Measurements from ENCODE around the gene AKR1C4. TPM values are rescaled to one million over a fixed set of nuclear protein-coding genes. Genes with fewer than 3 reads are reported as not detected.

Gene AKR1C4
- total and polyA plus RNA-seq, 4 donors, result 3.2 to 260 (median 129) TPM

DNA sequence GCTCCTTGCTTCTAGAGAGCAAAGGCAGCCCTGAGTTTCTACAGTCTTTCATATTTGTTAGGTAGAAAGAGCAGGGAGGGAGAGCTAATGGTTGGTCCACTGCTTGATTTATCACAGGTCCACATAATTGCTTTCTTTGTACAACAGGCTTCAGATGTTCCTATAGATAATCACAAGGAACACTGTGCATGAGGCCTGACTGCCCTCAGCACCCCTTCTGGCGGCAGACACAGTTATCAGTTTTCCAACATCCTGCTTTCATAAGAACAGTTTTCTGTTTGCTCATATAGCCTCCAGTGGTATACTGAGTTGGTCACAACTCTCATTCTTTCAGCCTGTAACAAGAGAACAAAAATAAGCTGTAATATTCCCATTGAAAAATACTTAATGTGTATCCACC lies 69.7 kb downstream of the AKR1C4 start:
- H3K9me3 ChIP-seq (ENCODE audit: control insufficient read depth in 4 of 4, low read length in 3 of 4), result peaks cover 0 to 6% (median 2%) of the 10 kb centered on the region in 4 donors
- no peaks in the 10 kb centered on the region for H3K36me3 ChIP-seq (ENCODE audit: control insufficient read depth in 4 of 4, insufficient read depth in 3 of 4, low read depth in 1 of 4, low read length in 3 of 4)
- DNase-seq (ENCODE audit: low spot score), result no peak
- peaks cover 0 to 11% (median 3%) of the 10 kb centered on the region in 4 donors for H3K4me1 ChIP-seq (ENCODE audit: control insufficient read depth in 4 of 4, insufficient read depth in 4 of 4, low read length in 3 of 4)
- TF ChIP-seq, protein P1, sequence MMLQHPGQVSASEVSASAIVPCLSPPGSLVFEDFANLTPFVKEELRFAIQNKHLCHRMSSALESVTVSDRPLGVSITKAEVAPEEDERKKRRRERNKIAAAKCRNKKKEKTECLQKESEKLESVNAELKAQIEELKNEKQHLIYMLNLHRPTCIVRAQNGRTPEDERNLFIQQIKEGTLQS (IDR thresholded peaks at IDR 0.05), result no peak
- TF ChIP-seq TAF1 (conservative IDR thresholded peaks at IDR 0.05) (no peak), SP1 (IDR thresholded peaks at IDR 0.05) (no peak)
- 4% methylated on average over 1 of the region's 1 CpG for WGBS
- H3K27ac ChIP-seq (ENCODE audit: low read depth in 1 of 2, low read length in 2 of 2), result no peak overlapping the region
- H3K4me3 ChIP-seq (ENCODE audit: low read depth in 1 of 3, low read length in 3 of 3), result no peak overlapping the region
- no peak overlapping the region for H3K9ac ChIP-seq (ENCODE audit: low read depth in 1 of 2, low read length in 2 of 2)
- no peaks in the 10 kb centered on the region for H3K27me3 ChIP-seq (ENCODE audit: control insufficient read depth in 4 of 4, insufficient read depth in 4 of 4, low read length in 3 of 4)

DNA sequence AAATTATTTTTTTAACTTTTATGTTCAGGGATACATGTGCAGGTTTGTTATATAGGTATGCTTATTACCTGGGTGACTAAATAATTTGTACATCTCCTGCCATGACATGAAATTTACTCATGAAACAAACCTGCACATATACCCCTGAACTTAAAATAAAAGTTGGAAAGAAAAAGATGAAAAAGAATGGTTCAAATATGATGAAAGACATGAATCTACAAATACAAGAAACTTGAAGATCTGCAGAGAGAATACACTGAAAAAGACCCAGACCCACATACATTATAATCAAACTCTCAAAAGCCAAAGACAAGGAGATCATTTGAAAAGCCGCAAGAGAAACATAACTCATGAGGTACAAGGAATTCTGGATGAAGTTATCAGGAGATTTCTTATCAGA lies 70.2 kb downstream of the AKR1C4 start:
- H3K27ac ChIP-seq (ENCODE audit: low read depth in 1 of 2, low read length in 2 of 2), result no peak overlapping the region
- WGBS, result 97% methylated on average over 1 of the region's 1 CpG
- no peaks in the 10 kb centered on the region for H3K27me3 ChIP-seq (ENCODE audit: control insufficient read depth in 4 of 4, insufficient read depth in 4 of 4, low read length in 3 of 4)
- TF ChIP-seq, protein P1 (IDR thresholded peaks at IDR 0.05), result no peak
- TF ChIP-seq, protein P2, sequence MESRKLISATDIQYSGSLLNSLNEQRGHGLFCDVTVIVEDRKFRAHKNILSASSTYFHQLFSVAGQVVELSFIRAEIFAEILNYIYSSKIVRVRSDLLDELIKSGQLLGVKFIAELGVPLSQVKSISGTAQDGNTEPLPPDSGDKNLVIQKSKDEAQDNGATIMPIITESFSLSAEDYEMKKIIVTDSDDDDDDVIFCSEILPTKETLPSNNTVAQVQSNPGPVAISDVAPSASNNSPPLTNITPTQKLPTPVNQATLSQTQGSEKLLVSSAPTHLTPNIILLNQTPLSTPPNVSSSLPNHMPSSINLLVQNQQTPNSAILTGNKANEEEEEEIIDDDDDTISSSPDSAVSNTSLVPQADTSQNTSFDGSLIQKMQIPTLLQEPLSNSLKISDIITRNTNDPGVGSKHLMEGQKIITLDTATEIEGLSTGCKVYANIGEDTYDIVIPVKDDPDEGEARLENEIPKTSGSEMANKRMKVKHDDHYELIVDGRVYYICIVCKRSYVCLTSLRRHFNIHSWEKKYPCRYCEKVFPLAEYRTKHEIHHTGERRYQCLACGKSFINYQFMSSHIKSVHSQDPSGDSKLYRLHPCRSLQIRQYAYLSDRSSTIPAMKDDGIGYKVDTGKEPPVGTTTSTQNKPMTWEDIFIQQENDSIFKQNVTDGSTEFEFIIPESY (IDR thresholded peaks at IDR 0.05), result no peak
- TF ChIP-seq RXRA (IDR thresholded peaks at IDR 0.05) (no peak), GABPA (IDR thresholded peaks at IDR 0.05 in 1 of 2, conservative IDR thresholded peaks at IDR 0.05 in 1 of 2) (no peak)
- DNase-seq (ENCODE audit: low spot score), result no peak
- H3K36me3 ChIP-seq (ENCODE audit: control insufficient read depth in 4 of 4, insufficient read depth in 3 of 4, low read depth in 1 of 4, low read length in 3 of 4), result no peaks in the 10 kb centered on the region
- peaks cover 0 to 6% (median 2%) of the 10 kb centered on the region in 4 donors for H3K9me3 ChIP-seq (ENCODE audit: control insufficient read depth in 4 of 4, low read length in 3 of 4)
- H3K4me1 ChIP-seq (ENCODE audit: control insufficient read depth in 4 of 4, insufficient read depth in 4 of 4, low read length in 3 of 4), result peaks cover 0 to 11% (median 3%) of the 10 kb centered on the region in 4 donors
- no peak overlapping the region for H3K9ac ChIP-seq (ENCODE audit: low read depth in 1 of 2, low read length in 2 of 2)
- H3K4me3 ChIP-seq (ENCODE audit: low read depth in 1 of 3, low read length in 3 of 3), result no peak overlapping the region

DNA sequence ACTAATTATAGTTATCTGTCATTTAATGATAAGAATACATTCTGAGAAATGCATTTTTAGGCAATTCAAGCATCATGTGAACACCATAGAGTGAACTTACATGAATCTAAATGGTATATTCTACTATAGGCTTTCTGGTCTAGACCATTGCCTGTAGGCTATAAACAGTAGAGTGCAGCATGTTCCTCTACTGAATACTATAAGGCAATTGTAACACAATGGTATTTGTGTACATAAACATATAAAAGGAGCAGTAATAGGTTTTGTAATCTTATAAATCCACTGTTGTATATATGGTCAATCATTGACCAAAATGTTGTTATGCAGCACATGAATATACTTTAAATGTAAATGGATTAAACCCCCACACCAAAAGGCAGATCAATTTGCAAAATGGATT lies 71.6 kb downstream of the AKR1C4 start:
- peaks cover 0 to 6% (median 2%) of the 10 kb centered on the region in 4 donors for H3K9me3 ChIP-seq (ENCODE audit: control insufficient read depth in 4 of 4, low read length in 3 of 4)
- H3K9ac ChIP-seq (ENCODE audit: low read depth in 1 of 2, low read length in 2 of 2), result no peak overlapping the region
- H3K4me1 ChIP-seq (ENCODE audit: control insufficient read depth in 4 of 4, insufficient read depth in 4 of 4, low read length in 3 of 4), result peaks cover 0 to 11% (median 3%) of the 10 kb centered on the region in 4 donors
- no peak overlapping the region for H3K4me3 ChIP-seq (ENCODE audit: low read depth in 1 of 3, low read length in 3 of 3)
- no peak for TF ChIP-seq TAF1 (conservative IDR thresholded peaks at IDR 0.05)
- TF ChIP-seq, protein P2 (IDR thresholded peaks at IDR 0.05), result no peak
- no peak for TF ChIP-seq GABPA (IDR thresholded peaks at IDR 0.05 in 1 of 2, conservative IDR thresholded peaks at IDR 0.05 in 1 of 2)
- H3K27me3 ChIP-seq (ENCODE audit: control insufficient read depth in 4 of 4, insufficient read depth in 4 of 4, low read length in 3 of 4), result no peaks in the 10 kb centered on the region
- no peak overlapping the region for H3K27ac ChIP-seq (ENCODE audit: low read depth in 1 of 2, low read length in 2 of 2)
- no peaks in the 10 kb centered on the region for H3K36me3 ChIP-seq (ENCODE audit: control insufficient read depth in 4 of 4, insufficient read depth in 3 of 4, low read depth in 1 of 4, low read length in 3 of 4)
- DNase-seq (ENCODE audit: low spot score), result no peak

Other genes with a start within 250 kb of the AKR1C4 start
- gene AKR1C1, start 233.4 kb upstream of the AKR1C4 start, total RNA-seq, result 100 to 1,000 TPM; 128 to 131 TPM
- 100 to 1,000 TPM; 159 to 540 TPM for gene AKR1C1, start 233.4 kb upstream of the AKR1C4 start, polyA plus RNA-seq
- 100 to 1,000 TPM in 1 of 2 donors, 10 to 100 TPM in 1; 63.8 to 129 TPM for gene AKR1C2, start 193.0 kb upstream of the AKR1C4 start, total RNA-seq
- 100 to 1,000 TPM; 195 to 699 TPM for gene AKR1C2, start 193.0 kb upstream of the AKR1C4 start, polyA plus RNA-seq
- 100 to 1,000 TPM in 1 of 2 donors, 10 to 100 TPM in 1; 65.8 to 205 TPM for gene AKR1C3, start 102.4 kb upstream of the AKR1C4 start, total RNA-seq
- gene AKR1C3, start 102.4 kb upstream of the AKR1C4 start, polyA plus RNA-seq, result 100 to 1,000 TPM; 142 to 292 TPM
- gene AKR1C8, start 11.7 kb upstream of the AKR1C4 start, total RNA-seq, result 10 to 100 TPM in 1 of 2 donors, not detected in 1; 28.5 TPM
- 10 to 100 TPM in 1 of 2 donors, 1 to 10 TPM in 1; 2.5 to 19.2 TPM for gene AKR1C8, start 11.7 kb upstream of the AKR1C4 start, polyA plus RNA-seq
- under 1 TPM in 1 of 2 donors, not detected in 1; 0.23 TPM for gene UCN3, start 168.1 kb downstream of the AKR1C4 start, total RNA-seq
- not detected for gene UCN3, start 168.1 kb downstream of the AKR1C4 start, polyA plus RNA-seq
- under 1 TPM in 1 of 2 donors, not detected in 1; 0.75 TPM for gene TUBAL3, start 208.0 kb downstream of the AKR1C4 start, total RNA-seq
- not detected for gene TUBAL3, start 208.0 kb downstream of the AKR1C4 start, polyA plus RNA-seq
- 10 to 100 TPM; 34.9 to 38.6 TPM for gene NET1, start 215.7 kb downstream of the AKR1C4 start, total RNA-seq
- 10 to 100 TPM; 16.2 TPM for gene NET1, start 215.7 kb downstream of the AKR1C4 start, polyA plus RNA-seq